Measurements from ENCODE around the gene SRPK1.

The SRPK1 gene

DNA sequence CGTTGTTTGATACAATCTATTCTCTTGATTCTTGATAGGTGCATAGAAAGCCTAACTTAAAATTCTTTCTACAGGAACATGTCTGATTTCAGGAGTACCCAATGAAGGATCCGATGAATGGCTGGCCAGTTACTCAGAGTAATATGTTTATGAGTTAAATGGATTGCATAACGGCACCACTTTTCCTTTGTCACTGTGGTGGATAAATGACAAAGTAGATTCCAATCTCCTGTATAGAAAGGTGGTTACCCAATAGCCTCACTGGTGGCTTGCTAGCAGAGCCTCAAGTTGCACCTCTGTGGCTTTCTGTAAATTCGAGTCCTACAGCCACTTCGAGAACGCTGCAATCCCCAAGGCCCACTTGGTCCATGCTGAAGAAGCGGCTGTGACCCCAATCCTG, 87.4 kb downstream of the SRPK1 start:
- DNase-seq: peak; percentile 40 to 80
- no peak overlapping the region for H2BK120ac ChIP-seq (ENCODE audit: insufficient read depth, low read length, poor library complexity)
- peaks cover 14% of the 10 kb centered on the region in 2 experiments for H3K36me3 ChIP-seq (ENCODE audit: control insufficient read depth in 1 of 2, insufficient read depth in 2 of 2, low read length in 2 of 2)
- no peak overlapping the region for H3K4me3 ChIP-seq (ENCODE audit: low read depth, low read length)
- H3K79me1 ChIP-seq (ENCODE audit: low read length): no peaks in the 10 kb centered on the region
- no peak overlapping the region for H4K12ac ChIP-seq (ENCODE audit: low read depth, low read length)
- H3K4me1 ChIP-seq (ENCODE audit: control insufficient read depth in 1 of 2, insufficient read depth in 2 of 2, low read length in 2 of 2): no peaks in the 10 kb centered on the region
- no peaks in the 10 kb centered on the region for H3K79me2 ChIP-seq (ENCODE audit: control insufficient read depth, insufficient read depth, low read length, poor library complexity)
- H3K9me3 ChIP-seq (ENCODE audit: insufficient read depth, low read depth, low read length): no peaks in the 10 kb centered on the region
- H3K4ac ChIP-seq (ENCODE audit: low read depth, low read length): no peak overlapping the region
- no peak overlapping the region for H2AFZ ChIP-seq (ENCODE audit: insufficient read depth, low read length, poor library complexity)
- no peak overlapping the region for H2BK12ac ChIP-seq (ENCODE audit: low read length)
- no peak overlapping the region for H4K91ac ChIP-seq (ENCODE audit: low read depth, low read length)
- H3K9ac ChIP-seq (ENCODE audit: low read length): no peak overlapping the region
- no peak overlapping the region for H2AK5ac ChIP-seq (ENCODE audit: low read length)
- no CpG with 5 or more reads among the region's 7 CpGs for WGBS (ENCODE audit: extremely low coverage, insufficient coverage, insufficient read length)
- H4K8ac ChIP-seq (ENCODE audit: low read depth, low read length): no peak overlapping the region
- H3K27me3 ChIP-seq (ENCODE audit: insufficient read depth, low read length): no peaks in the 10 kb centered on the region
- H3K14ac ChIP-seq (ENCODE audit: low read length): no peak overlapping the region
- no peak overlapping the region for H3K4me2 ChIP-seq (ENCODE audit: low read length)
- no peak overlapping the region for H3K27ac ChIP-seq (ENCODE audit: low read depth, low read length)
- no peak overlapping the region for H2BK5ac ChIP-seq (ENCODE audit: low read depth, low read length, poor library complexity)
- H3K18ac ChIP-seq (ENCODE audit: low read length): no peak overlapping the region
- no peak overlapping the region for H3K23ac ChIP-seq (ENCODE audit: low read length)

DNA sequence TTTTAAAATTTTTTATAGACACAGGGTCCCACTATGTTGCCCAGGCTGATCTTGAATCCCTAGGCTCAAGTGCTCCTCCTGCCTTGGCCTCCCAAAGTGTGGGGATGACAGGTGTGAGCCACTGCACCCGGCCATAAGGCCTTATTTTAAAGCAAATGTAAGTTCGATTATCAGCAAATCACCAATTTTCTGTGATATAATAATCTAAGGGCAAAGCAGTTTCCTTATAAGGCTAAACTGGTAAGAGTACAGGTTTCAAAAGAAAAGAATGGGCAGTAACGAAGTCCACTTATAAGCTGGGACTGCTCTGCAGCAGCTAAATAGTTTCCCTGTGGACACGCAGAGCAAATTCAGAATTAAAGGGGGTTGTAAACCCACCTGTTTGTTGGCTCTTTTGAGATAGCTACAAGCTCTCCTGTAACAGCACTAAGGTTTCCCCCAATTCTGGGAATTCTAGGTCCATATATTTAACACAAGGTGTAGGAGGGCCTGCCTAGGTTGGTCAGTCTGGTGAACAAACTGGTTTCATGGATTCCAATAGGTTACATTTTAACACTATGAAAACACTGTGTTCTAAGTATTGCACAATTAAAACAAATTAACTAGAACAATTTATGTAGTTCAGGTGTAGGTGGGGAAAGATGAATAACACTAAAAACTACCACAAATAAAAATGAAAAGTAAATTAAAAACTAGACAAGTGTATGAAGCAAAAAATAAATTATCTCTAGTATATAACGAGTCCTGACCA, 89.5 kb downstream of the SRPK1 start:
- Histone ChIP-seq H4K91ac (ENCODE audit: low read depth, low read length) (no peak overlapping the region), H3K14ac (ENCODE audit: low read length) (no peak overlapping the region), H2AK5ac (ENCODE audit: low read length) (no peak overlapping the region), H2BK12ac (ENCODE audit: low read length) (no peak overlapping the region), H2AFZ (ENCODE audit: insufficient read depth, low read length, poor library complexity) (no peak overlapping the region), H4K12ac (ENCODE audit: low read depth, low read length) (no peak overlapping the region), H3K18ac (ENCODE audit: low read length) (no peak overlapping the region), H3K79me2 (ENCODE audit: control insufficient read depth, insufficient read depth, low read length, poor library complexity) (no peaks in the 10 kb centered on the region), H3K27ac (ENCODE audit: low read depth, low read length) (no peak overlapping the region), H3K4ac (ENCODE audit: low read depth, low read length) (no peak overlapping the region), H2BK120ac (ENCODE audit: insufficient read depth, low read length, poor library complexity) (no peak overlapping the region), H3K9ac (ENCODE audit: low read length) (no peak overlapping the region), H3K27me3 (ENCODE audit: insufficient read depth, low read length) (no peaks in the 10 kb centered on the region), H3K36me3 (ENCODE audit: control insufficient read depth in 1 of 2, insufficient read depth in 2 of 2, low read length in 2 of 2) (peaks cover 10 to 12% of the 10 kb centered on the region in 2 experiments), H3K79me1 (ENCODE audit: low read length) (no peaks in the 10 kb centered on the region), H3K9me3 (ENCODE audit: insufficient read depth, low read depth, low read length) (no peaks in the 10 kb centered on the region), H2BK5ac (ENCODE audit: low read depth, low read length, poor library complexity) (no peak overlapping the region), H3K4me3 (ENCODE audit: low read depth, low read length) (no peak overlapping the region), H4K8ac (ENCODE audit: low read depth, low read length) (no peak overlapping the region), H3K4me2 (ENCODE audit: low read length) (no peak overlapping the region), H3K23ac (ENCODE audit: low read length) (no peak overlapping the region), H3K4me1 (ENCODE audit: control insufficient read depth in 1 of 2, insufficient read depth in 2 of 2, low read length in 2 of 2) (no peaks in the 10 kb centered on the region)
- peak in 1 of 2 donors; percentile 11 for DNase-seq
- WGBS (ENCODE audit: extremely low coverage, insufficient coverage, insufficient read length): no CpG with 5 or more reads among the region's 5 CpGs

DNA sequence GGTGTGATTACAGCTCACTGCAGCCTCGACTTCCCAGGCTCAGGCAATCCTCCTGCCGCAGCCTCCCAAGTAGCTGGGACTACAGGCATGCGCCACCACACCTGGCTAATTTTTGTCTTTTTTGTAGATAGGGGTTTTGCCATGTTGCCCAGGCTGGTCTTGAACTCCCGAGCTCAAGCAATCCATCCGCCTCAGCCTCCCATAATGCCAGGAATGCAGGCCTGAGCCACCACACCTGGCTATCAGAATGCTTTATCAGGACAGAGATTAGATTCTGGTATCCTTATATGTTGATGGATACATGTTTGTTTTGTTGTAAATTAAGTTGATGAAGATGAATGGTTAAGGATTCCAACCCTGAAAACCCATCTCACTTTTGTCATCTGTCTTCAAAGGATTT, 91.6 kb downstream of the SRPK1 start:
- Histone ChIP-seq H2AFZ (ENCODE audit: insufficient read depth, low read length, poor library complexity) (no peak overlapping the region), H2BK5ac (ENCODE audit: low read depth, low read length, poor library complexity) (no peak overlapping the region), H4K12ac (ENCODE audit: low read depth, low read length) (no peak overlapping the region), H3K9ac (ENCODE audit: low read length) (no peak overlapping the region), H3K4ac (ENCODE audit: low read depth, low read length) (no peak overlapping the region), H3K14ac (ENCODE audit: low read length) (no peak overlapping the region), H4K8ac (ENCODE audit: low read depth, low read length) (no peak overlapping the region), H2AK5ac (ENCODE audit: low read length) (no peak overlapping the region), H3K36me3 (ENCODE audit: control insufficient read depth in 1 of 2, insufficient read depth in 2 of 2, low read length in 2 of 2) (peaks cover 2 to 3% of the 10 kb centered on the region in 2 experiments), H2BK120ac (ENCODE audit: insufficient read depth, low read length, poor library complexity) (no peak overlapping the region), H3K79me1 (ENCODE audit: low read length) (no peaks in the 10 kb centered on the region), H4K91ac (ENCODE audit: low read depth, low read length) (no peak overlapping the region), H3K23ac (ENCODE audit: low read length) (no peak overlapping the region), H3K79me2 (ENCODE audit: control insufficient read depth, insufficient read depth, low read length, poor library complexity) (no peaks in the 10 kb centered on the region), H2BK12ac (ENCODE audit: low read length) (no peak overlapping the region), H3K18ac (ENCODE audit: low read length) (no peak overlapping the region), H3K4me2 (ENCODE audit: low read length) (no peak overlapping the region), H3K4me1 (ENCODE audit: control insufficient read depth in 1 of 2, insufficient read depth in 2 of 2, low read length in 2 of 2) (no peaks in the 10 kb centered on the region), H3K9me3 (ENCODE audit: insufficient read depth, low read depth, low read length) (no peaks in the 10 kb centered on the region), H3K27ac (ENCODE audit: low read depth, low read length) (no peak overlapping the region), H3K27me3 (ENCODE audit: insufficient read depth, low read length) (no peaks in the 10 kb centered on the region), H3K4me3 (ENCODE audit: low read depth, low read length) (no peak overlapping the region)
- no CpG with 5 or more reads among the region's 5 CpGs for WGBS (ENCODE audit: extremely low coverage, insufficient coverage, insufficient read length)
- peak; percentile 59 to 80 for DNase-seq

DNA sequence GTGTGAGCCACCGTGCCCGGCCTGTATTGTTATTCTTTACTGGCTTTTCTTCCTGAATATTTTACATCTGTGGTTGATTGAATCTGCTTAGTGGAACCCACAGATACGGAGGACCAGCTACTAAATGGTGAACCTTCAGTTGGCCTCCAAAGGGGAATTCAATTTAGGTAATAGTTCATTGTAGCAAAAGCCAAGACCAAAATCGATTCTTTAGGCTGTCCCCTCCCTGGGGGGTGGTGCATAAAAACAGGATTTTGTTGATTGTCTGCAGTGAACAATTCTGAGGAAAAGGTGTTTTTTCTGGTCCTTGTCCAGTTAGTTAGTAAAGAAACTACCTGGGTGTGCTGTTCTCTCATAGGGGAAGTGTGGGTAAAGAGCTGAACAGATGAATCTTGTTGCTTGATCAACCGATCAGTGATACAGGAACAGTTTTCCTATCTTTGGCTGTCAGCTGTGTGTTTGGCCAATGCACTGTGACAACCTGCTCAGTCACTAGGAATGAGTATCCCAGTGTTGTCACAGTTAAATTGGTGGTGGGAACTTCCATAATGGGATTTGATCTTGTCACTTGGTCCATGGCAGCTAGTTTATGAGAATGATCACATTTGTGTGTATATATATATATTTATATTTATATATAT, 96.2 kb downstream of the SRPK1 start:
- Histone ChIP-seq H3K23ac (ENCODE audit: low read length) (no peak overlapping the region), H3K4me1 (ENCODE audit: control insufficient read depth in 1 of 2, insufficient read depth in 2 of 2, low read length in 2 of 2) (no peaks in the 10 kb centered on the region), H3K9me3 (ENCODE audit: insufficient read depth, low read depth, low read length) (no peaks in the 10 kb centered on the region), H4K91ac (ENCODE audit: low read depth, low read length) (no peak overlapping the region), H2AK5ac (ENCODE audit: low read length) (no peak overlapping the region), H3K9ac (ENCODE audit: low read length) (no peak overlapping the region), H4K12ac (ENCODE audit: low read depth, low read length) (no peak overlapping the region), H3K14ac (ENCODE audit: low read length) (no peak overlapping the region), H2BK120ac (ENCODE audit: insufficient read depth, low read length, poor library complexity) (no peak overlapping the region), H3K79me2 (ENCODE audit: control insufficient read depth, insufficient read depth, low read length, poor library complexity) (no peaks in the 10 kb centered on the region), H3K4me3 (ENCODE audit: low read depth, low read length) (no peak overlapping the region), H4K8ac (ENCODE audit: low read depth, low read length) (no peak overlapping the region), H3K79me1 (ENCODE audit: low read length) (no peaks in the 10 kb centered on the region), H3K18ac (ENCODE audit: low read length) (no peak overlapping the region), H3K4ac (ENCODE audit: low read depth, low read length) (no peak overlapping the region), H2BK12ac (ENCODE audit: low read length) (no peak overlapping the region), H3K27me3 (ENCODE audit: insufficient read depth, low read length) (no peaks in the 10 kb centered on the region), H2BK5ac (ENCODE audit: low read depth, low read length, poor library complexity) (no peak overlapping the region), H3K27ac (ENCODE audit: low read depth, low read length) (no peak overlapping the region), H3K36me3 (ENCODE audit: control insufficient read depth in 1 of 2, insufficient read depth in 2 of 2, low read length in 2 of 2) (no peaks in the 10 kb centered on the region), H3K4me2 (ENCODE audit: low read length) (no peak overlapping the region), H2AFZ (ENCODE audit: insufficient read depth, low read length, poor library complexity) (no peak overlapping the region)
- WGBS (ENCODE audit: extremely low coverage, insufficient coverage, insufficient read length): no CpG with 5 or more reads among the region's 5 CpGs
- no peak for DNase-seq

All from trophoblast cell (in vitro differentiated cells and primary cell).